HEK293 (cell line): ENCODE measurements around the gene CFAP107.

Experiments
- ZNF335 ChIP-seq: fragments of 450-650 bp; formaldehyde crosslinking; conservative IDR thresholded peaks from 2 replicates; pipeline ENCODE4 v1.5.1; 2016; ENCODE audit warnings: missing biosample characterization, missing genetic modification characterization
- TF ChIP-seq, protein P1 (sequence below): fragments of 450-650 bp; IDR thresholded peaks from 2 replicates; pipeline ENCODE4 v1.5.1; 2018; ENCODE audit warnings: missing biosample characterization, missing genetic modification characterization
- TF ChIP-seq, protein P2 (sequence below): fragments of 450-650 bp; formaldehyde crosslinking; IDR thresholded peaks from 2 replicates; pipeline ENCODE4 v1.5.1; 2016; ENCODE audit warnings: missing biosample characterization, missing genetic modification characterization

DNA sequence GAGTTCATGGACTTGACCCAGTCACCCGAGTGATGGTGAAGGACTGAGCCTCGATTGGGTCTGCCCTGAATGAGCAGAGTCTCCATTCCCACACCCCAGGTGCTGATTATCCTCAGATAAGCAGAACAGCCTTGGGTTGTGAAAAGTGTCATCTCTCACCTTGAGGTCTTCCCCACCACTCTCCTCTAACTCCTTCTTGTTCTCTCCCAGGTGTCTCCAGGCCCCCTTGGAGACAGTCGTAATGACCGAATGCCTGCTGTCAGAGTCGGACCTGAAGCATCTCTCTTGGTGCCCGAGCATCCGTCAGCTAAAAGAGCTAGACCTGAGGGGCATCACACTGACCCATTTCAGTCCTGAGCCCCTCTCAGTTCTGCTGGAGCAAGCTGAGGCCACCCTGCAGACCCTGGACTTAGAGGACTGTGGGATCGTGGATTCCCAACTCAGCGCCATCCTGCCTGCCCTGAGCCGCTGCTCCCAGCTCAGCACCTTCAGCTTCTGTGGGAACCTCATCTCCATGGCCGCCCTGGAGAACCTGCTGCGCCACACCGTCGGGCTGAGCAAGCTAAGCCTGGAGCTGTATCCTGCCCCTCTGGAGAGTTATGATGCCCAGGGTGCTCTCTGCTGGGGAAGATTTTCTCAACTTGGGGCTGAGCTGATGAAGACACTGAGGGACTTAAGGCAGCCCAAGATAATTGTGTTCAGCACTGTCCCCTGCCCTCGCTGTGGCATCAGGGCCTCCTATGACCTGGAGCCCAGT, 31.0 kb downstream of the CFAP107 start:
- TF ChIP-seq, protein P1, sequence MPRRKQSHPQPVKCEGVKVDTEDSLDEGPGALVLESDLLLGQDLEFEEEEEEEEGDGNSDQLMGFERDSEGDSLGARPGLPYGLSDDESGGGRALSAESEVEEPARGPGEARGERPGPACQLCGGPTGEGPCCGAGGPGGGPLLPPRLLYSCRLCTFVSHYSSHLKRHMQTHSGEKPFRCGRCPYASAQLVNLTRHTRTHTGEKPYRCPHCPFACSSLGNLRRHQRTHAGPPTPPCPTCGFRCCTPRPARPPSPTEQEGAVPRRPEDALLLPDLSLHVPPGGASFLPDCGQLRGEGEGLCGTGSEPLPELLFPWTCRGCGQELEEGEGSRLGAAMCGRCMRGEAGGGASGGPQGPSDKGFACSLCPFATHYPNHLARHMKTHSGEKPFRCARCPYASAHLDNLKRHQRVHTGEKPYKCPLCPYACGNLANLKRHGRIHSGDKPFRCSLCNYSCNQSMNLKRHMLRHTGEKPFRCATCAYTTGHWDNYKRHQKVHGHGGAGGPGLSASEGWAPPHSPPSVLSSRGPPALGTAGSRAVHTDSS (tag by site-specific recombination) = no peak
- TF ChIP-seq, protein P2, sequence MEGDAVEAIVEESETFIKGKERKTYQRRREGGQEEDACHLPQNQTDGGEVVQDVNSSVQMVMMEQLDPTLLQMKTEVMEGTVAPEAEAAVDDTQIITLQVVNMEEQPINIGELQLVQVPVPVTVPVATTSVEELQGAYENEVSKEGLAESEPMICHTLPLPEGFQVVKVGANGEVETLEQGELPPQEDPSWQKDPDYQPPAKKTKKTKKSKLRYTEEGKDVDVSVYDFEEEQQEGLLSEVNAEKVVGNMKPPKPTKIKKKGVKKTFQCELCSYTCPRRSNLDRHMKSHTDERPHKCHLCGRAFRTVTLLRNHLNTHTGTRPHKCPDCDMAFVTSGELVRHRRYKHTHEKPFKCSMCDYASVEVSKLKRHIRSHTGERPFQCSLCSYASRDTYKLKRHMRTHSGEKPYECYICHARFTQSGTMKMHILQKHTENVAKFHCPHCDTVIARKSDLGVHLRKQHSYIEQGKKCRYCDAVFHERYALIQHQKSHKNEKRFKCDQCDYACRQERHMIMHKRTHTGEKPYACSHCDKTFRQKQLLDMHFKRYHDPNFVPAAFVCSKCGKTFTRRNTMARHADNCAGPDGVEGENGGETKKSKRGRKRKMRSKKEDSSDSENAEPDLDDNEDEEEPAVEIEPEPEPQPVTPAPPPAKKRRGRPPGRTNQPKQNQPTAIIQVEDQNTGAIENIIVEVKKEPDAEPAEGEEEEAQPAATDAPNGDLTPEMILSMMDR (tag by site-specific recombination) = no peak
- no peak for TF ChIP-seq ZNF335 (tag by site-specific recombination)
